GM19324 (cell line): Measurements from ENCODE around the gene PDCD4.

Experiments
- ATAC-seq: cut with Tn5 transposase; IDR thresholded peaks from one replicate; pipeline ENCODE4 v1.9.1; 2021; ENCODE audit warnings: mild to moderate bottlenecking, moderate library complexity; ENCODE audit not compliant: unreplicated experiment, low FRiP score

PDCD4 gene

GRCh38 chr10:110860576-110861241 is 11.0 kb upstream of the PDCD4 start:
- ATAC-seq, result peak; percentile 70

DNA sequence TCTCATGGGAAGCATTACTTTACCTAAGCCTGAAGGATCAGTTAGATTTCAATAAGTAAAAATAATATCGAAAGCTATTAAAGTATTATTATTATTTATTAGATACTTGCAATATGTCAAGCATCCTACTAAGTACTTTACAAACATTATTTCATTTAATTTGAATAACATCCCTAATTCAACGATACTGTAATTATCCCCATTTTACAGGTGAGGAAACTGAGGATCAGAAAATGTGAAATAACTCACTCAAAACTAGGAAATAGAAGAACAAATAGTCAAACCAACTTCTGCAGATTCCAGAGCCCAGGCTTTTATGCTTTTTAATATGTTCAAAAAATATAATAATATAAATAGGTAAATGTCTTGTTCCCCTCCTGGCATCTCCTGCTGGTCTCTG is 10.3 kb upstream of the PDCD4 start:
- ATAC-seq, result no peak

DNA sequence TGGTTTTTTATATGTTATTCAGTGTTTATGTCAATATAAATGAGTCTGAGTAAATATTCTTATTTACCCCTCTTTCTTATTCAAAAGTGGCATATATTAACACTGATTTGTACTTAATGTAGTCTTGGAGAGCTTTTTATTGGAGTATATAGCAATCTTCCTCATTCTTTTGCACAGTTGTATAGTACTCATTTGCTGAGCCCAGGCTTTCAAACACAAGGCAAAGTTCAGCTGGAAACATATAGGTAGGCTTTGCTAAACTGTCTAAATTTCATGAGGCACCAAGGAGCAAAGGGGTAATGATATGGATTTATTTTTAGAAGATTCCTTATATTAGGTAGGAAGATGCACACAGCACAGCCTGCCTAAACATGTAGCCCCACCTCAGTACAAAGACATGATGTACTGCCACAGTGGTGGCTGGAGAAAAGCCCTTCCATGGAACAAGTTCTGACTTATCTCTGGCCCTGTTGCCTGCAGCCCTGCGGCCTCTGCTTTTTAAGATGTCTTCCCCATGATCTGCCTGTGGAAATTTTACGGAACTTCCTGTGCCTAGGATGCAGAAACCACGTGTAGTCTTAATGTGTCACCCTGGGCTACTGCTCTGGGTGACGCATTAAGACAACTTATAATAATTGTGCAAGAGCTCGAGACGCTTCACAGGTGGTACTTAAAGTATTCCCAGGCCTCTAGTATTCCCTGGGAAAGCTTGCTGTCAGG is 9.6 kb upstream of the PDCD4 start:
- ATAC-seq, result no peak

- no peak for ATAC-seq
These were observed 8.8 kb upstream of the PDCD4 start for GRCh38 chr10:110862961-110863360.

DNA sequence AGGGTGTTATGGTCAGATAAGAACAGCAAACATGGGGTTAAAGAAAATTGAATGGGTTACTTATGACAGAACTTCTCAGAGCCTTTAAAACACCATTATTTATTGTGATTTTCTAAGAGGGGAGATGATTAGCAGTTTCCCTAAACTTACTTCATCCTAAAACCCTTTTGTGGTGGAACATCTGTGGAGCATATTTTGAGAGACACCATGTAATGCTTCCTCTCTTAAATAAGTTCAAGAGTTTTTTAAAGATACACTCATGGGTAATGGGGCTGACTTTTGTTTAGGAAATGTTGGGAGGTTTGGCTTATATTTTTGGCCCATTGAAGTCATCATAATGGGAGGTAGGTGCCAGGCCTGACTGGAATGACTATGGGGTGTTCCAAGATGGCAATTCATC is 8.4 kb upstream of the PDCD4 start:
- ATAC-seq, result no peak

- no peak for ATAC-seq
These were observed 7.8 kb upstream of the PDCD4 start for GRCh38 chr10:110863956-110864355.

DNA sequence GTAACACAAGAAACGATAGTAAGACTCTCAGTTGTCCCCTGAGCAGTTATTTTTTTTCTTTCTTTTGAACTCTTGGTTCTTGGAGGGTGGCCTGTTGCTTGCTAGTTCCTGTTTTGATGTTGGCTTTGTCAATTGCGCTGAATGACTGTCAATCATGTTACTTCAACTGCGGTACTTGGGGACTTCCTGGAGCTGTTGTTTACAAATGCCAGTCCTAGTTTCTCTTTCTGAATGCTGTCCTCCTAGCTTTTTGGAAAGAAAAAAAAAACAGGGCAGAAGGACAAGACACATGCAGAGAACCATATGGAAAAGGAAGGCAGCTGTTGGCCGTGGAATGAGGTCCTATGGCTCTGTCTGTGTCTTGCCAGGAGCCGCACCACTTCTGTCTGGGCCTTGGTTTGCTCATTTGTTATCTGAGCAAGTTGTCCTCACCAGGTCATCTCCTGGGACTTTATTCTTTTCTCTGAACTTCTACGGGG is 7.0 kb upstream of the PDCD4 start:
- peak; percentile 54 for ATAC-seq

- no peak for ATAC-seq
These were observed 6.4 kb upstream of the PDCD4 start for GRCh38 chr10:110865186-110865808.

- no peak for ATAC-seq
These were observed 5.8 kb upstream of the PDCD4 start for GRCh38 chr10:110865809-110866482.

- peak; percentile 22 for ATAC-seq
These were observed 4.5 kb upstream of the PDCD4 start for GRCh38 chr10:110867011-110867806.

DNA sequence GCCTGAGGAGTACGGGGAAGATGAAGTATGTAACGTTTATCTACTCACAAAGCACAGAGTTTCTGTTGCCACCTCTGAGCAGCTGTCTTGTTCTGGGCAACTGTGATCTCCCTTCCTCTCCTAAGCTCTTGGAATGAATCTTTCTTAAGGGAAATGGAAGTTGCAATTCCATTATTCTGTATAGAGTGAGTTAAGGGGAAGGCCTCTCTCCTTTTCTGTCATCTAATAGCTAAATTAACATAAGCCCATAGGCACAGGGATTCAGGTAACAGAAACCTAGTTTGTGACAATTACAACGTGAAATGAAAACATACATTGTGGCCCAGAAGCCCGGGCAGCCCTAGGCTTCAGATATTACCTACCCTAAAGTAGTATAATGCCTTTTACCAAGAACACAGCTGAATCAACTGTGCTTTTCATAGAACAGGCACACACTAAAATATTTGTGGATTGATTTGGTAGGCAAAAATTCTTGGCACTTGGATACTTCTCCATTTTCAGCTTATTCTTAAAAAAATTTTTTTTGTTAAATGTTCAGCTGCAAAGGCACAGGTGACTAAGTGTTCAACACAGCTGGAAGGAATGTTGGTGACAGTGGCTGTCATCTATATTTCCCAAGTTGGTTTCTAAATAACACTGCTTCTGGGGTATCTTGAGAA is 3.8 kb upstream of the PDCD4 start:
- no peak for ATAC-seq

DNA sequence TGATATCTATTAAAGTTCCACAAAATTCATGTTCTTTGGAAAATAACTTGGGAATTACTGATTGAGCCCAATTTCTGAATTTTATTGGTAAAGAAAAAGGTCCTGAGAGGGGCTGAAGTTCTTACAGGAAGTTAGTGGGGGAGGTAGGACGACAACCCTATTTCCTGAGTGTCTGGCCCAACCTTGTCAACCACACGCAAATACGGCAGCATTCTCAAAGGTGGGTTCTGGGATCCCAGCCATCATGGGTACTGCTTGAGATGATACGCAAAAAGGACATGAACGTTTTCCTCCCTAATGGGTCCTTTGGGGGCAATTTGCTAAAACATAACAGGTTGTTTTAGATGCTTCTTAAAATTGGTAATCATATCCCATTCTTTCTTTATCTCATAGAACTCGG is 2.7 kb upstream of the PDCD4 start:
- no peak for ATAC-seq

- ATAC-seq, result no peak
These were observed 868 bp upstream of the PDCD4 start for GRCh38 chr10:110870823-110871297.

DNA sequence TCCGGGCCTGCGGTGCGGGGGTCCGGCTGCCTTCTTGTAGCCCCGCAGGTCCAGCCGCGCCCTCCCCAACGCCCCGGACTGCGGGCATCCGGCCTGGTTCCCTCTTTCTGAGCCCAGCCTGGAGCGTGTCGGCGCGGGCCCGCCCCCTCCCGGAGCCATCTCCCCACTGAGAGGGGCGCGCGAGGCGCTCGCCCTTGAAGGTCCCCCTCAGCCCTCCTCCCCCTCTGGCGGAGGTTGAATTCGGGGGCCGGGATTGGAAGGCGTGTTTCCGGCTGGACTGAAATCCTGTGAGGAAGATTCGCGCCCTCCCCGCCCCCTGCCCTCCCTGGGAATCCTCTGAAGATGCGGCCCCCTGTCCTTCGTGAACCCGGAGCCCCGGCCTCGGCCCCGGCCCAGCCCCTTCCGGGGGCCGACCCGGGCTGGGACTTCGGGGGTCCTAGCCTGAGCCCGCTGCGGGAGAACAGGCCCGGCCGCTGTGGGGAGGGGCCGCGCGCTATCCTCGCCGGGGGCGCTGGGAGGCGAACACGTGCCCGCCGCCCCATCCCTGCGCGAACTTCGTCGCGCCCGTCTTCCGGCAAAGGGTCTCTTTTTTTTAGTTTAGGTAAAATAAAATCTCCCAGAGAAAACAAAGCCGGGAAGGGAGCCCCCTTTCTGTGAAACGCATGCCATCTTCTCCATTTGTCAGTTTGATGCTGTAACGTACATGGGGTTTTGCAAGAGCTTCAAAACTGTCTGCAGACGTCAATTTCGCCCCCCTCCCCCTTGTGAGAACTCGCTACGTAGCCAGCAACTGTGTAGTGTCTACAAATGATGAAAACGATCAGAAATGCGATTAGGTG is 636 bp downstream of the PDCD4 start:
- peak; percentile 40 for ATAC-seq

DNA sequence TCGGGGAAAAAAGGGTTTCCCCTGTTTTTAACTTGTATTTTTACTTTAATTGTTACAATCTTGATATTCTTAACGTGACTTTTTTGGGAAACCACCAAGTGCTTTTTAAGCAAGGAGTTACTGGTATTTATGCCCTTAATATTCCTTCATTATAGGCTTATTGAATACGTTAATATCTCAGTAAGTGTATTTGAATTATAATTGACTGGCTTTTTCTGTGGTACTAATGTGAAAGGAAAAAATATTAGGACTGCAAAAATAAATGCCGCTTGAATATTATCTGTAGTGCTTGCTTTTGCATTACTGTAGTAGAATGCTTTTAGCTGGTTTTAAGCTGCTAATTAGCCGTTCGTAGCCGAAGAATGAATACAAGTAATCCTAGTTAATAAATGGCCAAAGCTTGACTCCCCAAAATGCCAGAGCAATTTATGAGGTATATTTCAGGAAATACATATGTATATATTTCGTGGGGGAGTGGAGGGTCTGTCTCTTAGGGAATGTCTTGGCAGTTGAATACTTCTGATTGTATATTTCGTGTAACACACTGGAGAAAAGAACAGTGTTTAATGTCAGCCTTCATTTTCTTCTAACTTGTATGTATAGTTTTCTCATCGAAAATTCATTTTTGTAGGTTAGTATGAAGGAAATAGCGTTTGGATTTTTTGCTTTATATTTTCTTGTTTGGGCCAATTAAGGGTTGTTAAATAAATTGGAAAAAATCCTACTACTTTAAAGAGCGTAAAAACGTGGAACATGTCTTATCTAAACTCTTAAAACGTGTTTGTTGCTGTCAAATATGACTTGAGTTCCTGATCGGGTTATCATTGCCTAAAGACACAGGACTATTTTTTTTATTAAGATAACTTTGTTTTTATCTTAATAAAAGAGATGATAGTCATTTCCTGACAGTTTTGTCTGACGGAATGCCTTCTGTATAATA is 1.5 kb downstream of the PDCD4 start:
- no peak for ATAC-seq

DNA sequence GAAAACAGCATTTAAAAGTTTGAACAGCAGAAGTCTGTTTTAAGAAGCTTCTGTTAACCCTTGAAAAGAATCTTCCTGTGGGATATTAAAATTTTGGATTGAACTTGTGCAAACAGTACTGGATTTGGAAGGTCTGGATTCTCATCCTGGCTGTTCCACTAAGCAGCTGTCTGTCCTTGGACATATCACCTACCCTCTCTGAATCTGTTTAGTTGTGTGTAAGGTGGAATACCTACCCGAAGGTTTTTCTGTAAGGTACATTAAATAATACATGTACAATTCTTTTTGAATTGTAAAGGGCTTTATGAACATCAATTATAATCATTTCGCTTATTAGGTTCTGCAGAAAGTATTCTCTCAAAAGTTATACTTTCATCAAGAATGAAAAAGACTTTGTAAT is 2.2 kb downstream of the PDCD4 start:
- no peak for ATAC-seq

DNA sequence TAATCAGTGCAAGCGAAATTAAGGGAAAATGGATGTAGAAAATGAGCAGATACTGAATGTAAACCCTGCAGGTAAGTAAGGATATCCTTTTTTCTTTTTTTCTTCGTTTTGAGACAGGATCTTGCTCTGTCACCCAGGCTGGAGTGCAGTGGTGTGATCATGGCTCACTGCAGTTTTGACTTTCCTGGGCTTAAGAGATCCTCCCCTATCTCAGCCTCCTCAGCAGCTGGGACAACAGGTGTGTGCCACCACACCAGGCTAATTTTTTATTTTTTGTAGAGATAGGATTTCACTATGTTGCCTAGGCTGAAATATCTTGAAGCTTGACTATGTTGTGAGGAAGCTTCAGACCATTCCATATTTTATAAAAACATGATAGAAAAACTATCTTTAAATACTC is 4.3 kb downstream of the PDCD4 start:
- no peak for ATAC-seq

DNA sequence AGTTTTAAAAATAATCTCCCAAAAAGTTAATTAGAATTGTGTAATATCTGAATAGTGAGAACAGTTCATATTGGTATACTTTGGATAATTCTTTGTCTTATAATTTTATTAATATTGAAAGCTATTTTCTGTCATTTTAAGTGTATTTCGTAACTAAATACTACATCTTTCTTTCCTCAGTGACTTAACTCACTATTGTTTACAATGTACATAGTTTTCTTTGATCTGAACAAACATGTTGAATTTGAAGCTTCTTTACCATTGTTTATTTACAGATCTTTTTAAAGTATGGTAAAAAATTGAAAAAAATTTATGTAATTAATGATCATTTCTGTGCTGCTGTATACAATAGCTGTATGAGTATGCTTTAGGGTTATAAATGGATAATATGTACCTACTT is 5.1 kb downstream of the PDCD4 start:
- ATAC-seq, result no peak
